ENCODE results near the gene TNF.
"Not testable (repeated sequence)": the region's sequence is repeated elsewhere in the genome, so short reads cannot be mapped to it uniquely, and the experiment has no call there.

The TNF gene

GRCh38 chr6:31551371-31551770 is 24.0 kb upstream of the TNF start:
- not testable (repeated sequence) for H3K27me3 ChIP-seq (ENCODE audit: insufficient read depth, low read depth); H3K9ac ChIP-seq; H3K4me3 ChIP-seq (IDR thresholded peaks at IDR 0.05; ENCODE audit: insufficient read depth, low read depth, low read length); H3K4me2 ChIP-seq; H4K20me1 ChIP-seq (ENCODE audit: insufficient read depth); H3K27ac ChIP-seq; H2AFZ ChIP-seq (ENCODE audit: low read depth); H3K79me2 ChIP-seq (ENCODE audit: insufficient read depth, low read depth); H3K36me3 ChIP-seq (ENCODE audit: insufficient read depth)
- peaks cover 18% of the 10 kb centered on the region for H3K4me1 ChIP-seq (ENCODE audit: low read depth, poor library complexity, severe bottlenecking)
- TF ChIP-seq, protein P1, sequence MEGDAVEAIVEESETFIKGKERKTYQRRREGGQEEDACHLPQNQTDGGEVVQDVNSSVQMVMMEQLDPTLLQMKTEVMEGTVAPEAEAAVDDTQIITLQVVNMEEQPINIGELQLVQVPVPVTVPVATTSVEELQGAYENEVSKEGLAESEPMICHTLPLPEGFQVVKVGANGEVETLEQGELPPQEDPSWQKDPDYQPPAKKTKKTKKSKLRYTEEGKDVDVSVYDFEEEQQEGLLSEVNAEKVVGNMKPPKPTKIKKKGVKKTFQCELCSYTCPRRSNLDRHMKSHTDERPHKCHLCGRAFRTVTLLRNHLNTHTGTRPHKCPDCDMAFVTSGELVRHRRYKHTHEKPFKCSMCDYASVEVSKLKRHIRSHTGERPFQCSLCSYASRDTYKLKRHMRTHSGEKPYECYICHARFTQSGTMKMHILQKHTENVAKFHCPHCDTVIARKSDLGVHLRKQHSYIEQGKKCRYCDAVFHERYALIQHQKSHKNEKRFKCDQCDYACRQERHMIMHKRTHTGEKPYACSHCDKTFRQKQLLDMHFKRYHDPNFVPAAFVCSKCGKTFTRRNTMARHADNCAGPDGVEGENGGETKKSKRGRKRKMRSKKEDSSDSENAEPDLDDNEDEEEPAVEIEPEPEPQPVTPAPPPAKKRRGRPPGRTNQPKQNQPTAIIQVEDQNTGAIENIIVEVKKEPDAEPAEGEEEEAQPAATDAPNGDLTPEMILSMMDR (conservative IDR thresholded peaks at IDR 0.05; ENCODE audit: low read depth, low read length), result peak; percentile 36; the same call in 1 of the 2 replicates

DNA sequence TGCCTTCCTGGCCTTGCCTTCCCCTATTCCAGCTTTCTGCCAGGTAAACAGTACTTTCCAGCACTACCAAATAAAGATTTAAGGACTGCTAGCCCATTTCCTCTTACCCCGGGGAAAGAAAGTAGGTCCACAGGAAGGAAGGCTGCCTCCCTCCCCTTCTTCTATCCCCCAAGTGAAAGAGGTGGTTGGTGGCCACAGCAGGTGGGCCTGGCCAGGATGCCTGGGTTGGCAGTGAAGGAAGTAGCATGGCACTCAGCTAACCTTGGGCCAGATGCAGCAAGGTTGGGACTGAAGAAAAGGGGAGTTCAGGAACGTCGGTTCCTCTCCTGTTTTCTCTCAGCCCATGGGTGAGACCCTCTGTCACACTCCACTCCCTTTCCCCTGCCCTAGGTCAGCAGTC is 19.1 kb upstream of the TNF start:
- H3K36me3 ChIP-seq (ENCODE audit: insufficient read depth), result no peaks in the 10 kb centered on the region
- H3K4me1 ChIP-seq (ENCODE audit: low read depth, poor library complexity, severe bottlenecking), result peaks cover 17% of the 10 kb centered on the region

GRCh38 chr6:31557443-31558317 is 17.7 kb upstream of the TNF start:
- Histone ChIP-seq H4K20me1 (ENCODE audit: insufficient read depth) (no peaks in the 10 kb centered on the region), H3K4me1 (ENCODE audit: low read depth, poor library complexity, severe bottlenecking) (peaks cover 17% of the 10 kb centered on the region), H3K4me2 (no peak overlapping the region), H3K4me3 (IDR thresholded peaks at IDR 0.05; ENCODE audit: insufficient read depth, low read depth, low read length) (no peak overlapping the region), H2AFZ (ENCODE audit: low read depth) (no peak overlapping the region), H3K27me3 (ENCODE audit: insufficient read depth, low read depth) (no peaks in the 10 kb centered on the region), H3K36me3 (ENCODE audit: insufficient read depth) (no peaks in the 10 kb centered on the region), H3K9ac (no peak overlapping the region), H3K27ac (no peak overlapping the region), H3K79me2 (ENCODE audit: insufficient read depth, low read depth) (no peaks in the 10 kb centered on the region)
- TF ChIP-seq, protein P1 (conservative IDR thresholded peaks at IDR 0.05; ENCODE audit: low read depth, low read length), result no peak

More for the DNA sequence above, 19.1 kb upstream of the TNF start:
- Histone ChIP-seq H3K27me3 (ENCODE audit: insufficient read depth, low read depth) (no peaks in the 10 kb centered on the region), H3K4me2 (no peak overlapping the region), H4K20me1 (ENCODE audit: insufficient read depth) (no peaks in the 10 kb centered on the region), H3K9ac (no peak overlapping the region), H3K27ac (no peak overlapping the region), H2AFZ (ENCODE audit: low read depth) (no peak overlapping the region), H3K79me2 (ENCODE audit: insufficient read depth, low read depth) (no peaks in the 10 kb centered on the region), H3K4me3 (IDR thresholded peaks at IDR 0.05; ENCODE audit: insufficient read depth, low read depth, low read length) (no peak overlapping the region)
- TF ChIP-seq, protein P1 (conservative IDR thresholded peaks at IDR 0.05; ENCODE audit: low read depth, low read length), result no peak

DNA sequence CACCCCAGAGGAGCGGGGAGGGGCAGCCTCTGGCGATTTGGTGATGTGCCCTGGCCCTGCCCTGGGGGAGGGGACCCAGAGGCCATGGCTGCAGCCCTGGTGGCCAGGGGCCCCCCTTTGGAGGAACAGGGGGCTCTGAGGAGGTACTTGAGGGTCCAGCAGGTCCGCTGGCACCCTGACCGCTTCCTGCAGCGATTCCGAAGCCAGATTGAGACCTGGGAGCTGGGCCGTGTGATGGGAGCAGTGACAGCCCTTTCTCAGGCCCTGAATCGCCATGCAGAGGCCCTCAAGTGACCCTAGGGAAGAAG is 17.1 kb upstream of the TNF start:
- H3K4me1 ChIP-seq (ENCODE audit: low read depth, poor library complexity, severe bottlenecking), result peaks cover 17% of the 10 kb centered on the region
- no peak overlapping the region for H3K4me2 ChIP-seq
- TF ChIP-seq, protein P1 (conservative IDR thresholded peaks at IDR 0.05; ENCODE audit: low read depth, low read length), result no peak
- H4K20me1 ChIP-seq (ENCODE audit: insufficient read depth), result no peaks in the 10 kb centered on the region
- H3K27me3 ChIP-seq (ENCODE audit: insufficient read depth, low read depth), result peaks cover under 1% of the 10 kb centered on the region; the same call in 1 of the 2 replicates
- no peak overlapping the region for H3K27ac ChIP-seq
- no peak overlapping the region for H2AFZ ChIP-seq (ENCODE audit: low read depth)
- H3K4me3 ChIP-seq (IDR thresholded peaks at IDR 0.05; ENCODE audit: insufficient read depth, low read depth, low read length), result no peak overlapping the region
- no peaks in the 10 kb centered on the region for H3K36me3 ChIP-seq (ENCODE audit: insufficient read depth)
- H3K79me2 ChIP-seq (ENCODE audit: insufficient read depth, low read depth), result no peaks in the 10 kb centered on the region
- no peak overlapping the region for H3K9ac ChIP-seq
